Tibial artery (tissue), 4 donors: ENCODE results near the gene CGB2.
"Not testable (repeated sequence)": the region's sequence is repeated elsewhere in the genome, so short reads cannot be mapped to it uniquely, and the experiment has no call there.

Source experiments
- DNase-seq, 2 donors: peaks; one replicate each; pipeline ENCODE4 v3.0.0-alpha.2; 2019
- H3K27ac ChIP-seq, 2 donors: fragments of 200-600 bp; sonication (generic) in 1 of 2; 1 replicate in 1 of 2; 2 replicates in 1 of 2; pipeline ENCODE4 v1.5.1; 2018 to 2019; ENCODE audit warnings: mild to moderate bottlenecking in 1 of 2
- H3K27me3 ChIP-seq, 2 donors: fragments of 200-600 bp; sonication (generic) in 1 of 2; one replicate each; pipeline versions ENCODE4 v1.5.1 to v1.6.0; 2016 to 2019
- H3K36me3 ChIP-seq, 3 donors: fragments of 200-600 bp; sonication (generic) in 2 of 3; one replicate each; pipeline ENCODE4 v1.5.1; 2016 to 2019; ENCODE audit warnings: mild to moderate bottlenecking in 2 of 3
- H3K4me1 ChIP-seq, 4 donors: fragments of 200-600 bp; sonication (generic) in 2 of 4; 1 replicate in 3 of 4; 2 replicates in 1 of 4; pipeline ENCODE4 v1.5.1; 2016 to 2019
- H3K4me3 ChIP-seq, 2 donors: fragments of 200-600 bp; sonication (generic) in 1 of 2; 1 replicate in 1 of 2; 2 replicates in 1 of 2; pipeline ENCODE4 v1.5.1; 2018 to 2019; ENCODE audit warnings: mild to moderate bottlenecking in 2 of 2
- H3K9me3 ChIP-seq, 3 donors: fragments of 200-600 bp; sonication (generic) in 1 of 3; one replicate each; pipeline ENCODE4 v1.5.1; 2016 to 2019
- intact Hi-C: fragments of 100-400 bp; cut with DNase I; formaldehyde crosslinking; loops from one replicate; pipeline ENCODE4 v1.15.0; 2023; ENCODE audit warnings: low total_unique reads
- TF ChIP-seq, protein P1 (sequence below), 2 experiments: fragments of 200-600 bp in 1 of 2; fragments of 450-650 bp in 1 of 2; IDR thresholded peaks; one replicate each; pipeline ENCODE4 v1.5.1; 2017 to 2019; ENCODE audit warnings: antibody characterized with exemption in 2 of 2, mild to moderate bottlenecking in 1 of 2, moderate library complexity in 1 of 2

CGB2 gene

DNA sequence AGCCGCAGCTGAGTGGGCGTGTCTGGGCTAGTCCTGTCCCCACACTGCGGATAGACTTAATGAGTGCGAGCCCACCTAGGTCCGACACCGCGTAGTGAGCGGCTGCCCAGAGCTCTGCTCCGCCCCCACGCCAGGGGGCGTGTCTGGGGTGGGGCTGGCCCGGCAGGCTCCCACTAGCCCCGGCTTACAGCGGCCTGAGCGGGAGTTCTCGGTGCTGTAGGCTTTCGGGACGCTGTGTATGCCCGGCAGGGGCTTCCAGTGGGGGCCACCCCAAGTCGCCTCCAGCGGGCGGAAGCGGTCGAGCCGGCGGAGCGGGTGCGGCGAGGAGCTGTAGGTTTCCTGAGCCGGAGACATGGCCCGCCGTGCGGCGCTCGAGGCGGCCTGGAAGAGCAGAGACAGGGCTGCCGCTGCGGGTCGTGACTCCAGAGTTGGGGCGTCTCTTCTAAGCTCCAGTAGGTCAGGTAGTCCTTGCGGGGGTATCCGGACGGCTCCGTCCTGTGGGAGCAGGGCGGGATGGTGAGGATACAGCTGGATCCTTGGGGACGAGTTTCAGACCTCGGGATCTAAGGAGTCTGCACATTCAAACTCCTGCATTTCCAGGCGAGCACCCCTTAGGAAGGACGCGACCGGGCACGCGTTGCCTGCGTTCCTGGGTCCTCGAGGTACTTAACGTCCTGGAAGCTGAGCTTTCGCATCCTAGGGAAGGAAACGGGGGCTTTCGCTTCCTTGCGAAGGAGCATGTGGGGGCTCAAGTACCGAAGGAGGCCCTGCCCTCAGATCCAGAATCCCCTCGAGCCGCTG, 24.6 kb downstream of the CGB2 start:
- Histone ChIP-seq H3K9me3 (no peaks in the 10 kb centered on the region), H3K27ac (no peak overlapping the region), H3K27me3 (peaks cover 0 to 29% of the 10 kb centered on the region in 2 donors), H3K4me1 (peaks cover 0 to 28% (median 20%) of the 10 kb centered on the region in 4 donors), H3K36me3 (no peaks in the 10 kb centered on the region), H3K4me3 (peak overlapping the region; percentile 48 to 64)
- TF ChIP-seq, protein P1, sequence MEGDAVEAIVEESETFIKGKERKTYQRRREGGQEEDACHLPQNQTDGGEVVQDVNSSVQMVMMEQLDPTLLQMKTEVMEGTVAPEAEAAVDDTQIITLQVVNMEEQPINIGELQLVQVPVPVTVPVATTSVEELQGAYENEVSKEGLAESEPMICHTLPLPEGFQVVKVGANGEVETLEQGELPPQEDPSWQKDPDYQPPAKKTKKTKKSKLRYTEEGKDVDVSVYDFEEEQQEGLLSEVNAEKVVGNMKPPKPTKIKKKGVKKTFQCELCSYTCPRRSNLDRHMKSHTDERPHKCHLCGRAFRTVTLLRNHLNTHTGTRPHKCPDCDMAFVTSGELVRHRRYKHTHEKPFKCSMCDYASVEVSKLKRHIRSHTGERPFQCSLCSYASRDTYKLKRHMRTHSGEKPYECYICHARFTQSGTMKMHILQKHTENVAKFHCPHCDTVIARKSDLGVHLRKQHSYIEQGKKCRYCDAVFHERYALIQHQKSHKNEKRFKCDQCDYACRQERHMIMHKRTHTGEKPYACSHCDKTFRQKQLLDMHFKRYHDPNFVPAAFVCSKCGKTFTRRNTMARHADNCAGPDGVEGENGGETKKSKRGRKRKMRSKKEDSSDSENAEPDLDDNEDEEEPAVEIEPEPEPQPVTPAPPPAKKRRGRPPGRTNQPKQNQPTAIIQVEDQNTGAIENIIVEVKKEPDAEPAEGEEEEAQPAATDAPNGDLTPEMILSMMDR (IDR thresholded peaks at IDR 0.05) = peak in 1 of 2 experiments; percentile 25
- intact Hi-C loops = no loop called here
- peak; percentile 49 to 76 for DNase-seq

DNA sequence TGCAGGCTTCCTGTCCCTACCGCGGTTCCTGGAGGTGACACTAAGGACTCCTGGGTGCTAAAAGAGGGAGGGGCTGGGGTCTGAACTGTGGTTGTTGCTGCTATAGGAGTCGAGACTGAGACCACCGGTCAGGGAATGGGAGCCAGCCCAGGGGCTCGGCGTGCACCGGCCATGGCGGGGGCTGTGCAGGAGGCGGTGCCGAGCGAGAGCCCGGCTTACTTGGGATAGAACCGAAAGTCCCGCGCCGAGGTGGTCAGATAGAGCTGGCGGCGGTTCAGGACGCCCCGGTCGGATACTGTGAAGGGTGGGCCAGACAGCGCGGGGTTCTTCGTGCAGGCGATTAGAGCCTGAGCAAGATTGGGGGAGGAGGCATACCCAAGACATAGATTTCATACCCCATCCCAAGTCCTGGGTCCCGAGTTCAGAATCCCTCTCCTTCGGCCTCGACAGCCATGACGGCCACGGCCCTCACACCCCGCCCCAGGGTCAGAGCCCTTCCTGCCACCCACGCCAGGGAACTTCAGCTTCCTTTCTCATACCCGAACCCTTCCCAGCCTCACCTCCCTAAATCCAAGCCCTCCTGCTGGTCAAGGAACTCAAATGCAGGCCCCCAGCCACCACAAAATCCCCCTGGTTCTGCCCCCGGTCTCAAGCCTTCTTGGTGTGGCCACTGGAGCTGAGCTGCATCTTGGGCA, 25.4 kb downstream of the CGB2 start:
- peaks cover 0 to 37% of the 10 kb centered on the region in 2 donors for H3K27me3 ChIP-seq
- intact Hi-C loops, DNase-seq: not testable (repeated sequence)

DNA sequence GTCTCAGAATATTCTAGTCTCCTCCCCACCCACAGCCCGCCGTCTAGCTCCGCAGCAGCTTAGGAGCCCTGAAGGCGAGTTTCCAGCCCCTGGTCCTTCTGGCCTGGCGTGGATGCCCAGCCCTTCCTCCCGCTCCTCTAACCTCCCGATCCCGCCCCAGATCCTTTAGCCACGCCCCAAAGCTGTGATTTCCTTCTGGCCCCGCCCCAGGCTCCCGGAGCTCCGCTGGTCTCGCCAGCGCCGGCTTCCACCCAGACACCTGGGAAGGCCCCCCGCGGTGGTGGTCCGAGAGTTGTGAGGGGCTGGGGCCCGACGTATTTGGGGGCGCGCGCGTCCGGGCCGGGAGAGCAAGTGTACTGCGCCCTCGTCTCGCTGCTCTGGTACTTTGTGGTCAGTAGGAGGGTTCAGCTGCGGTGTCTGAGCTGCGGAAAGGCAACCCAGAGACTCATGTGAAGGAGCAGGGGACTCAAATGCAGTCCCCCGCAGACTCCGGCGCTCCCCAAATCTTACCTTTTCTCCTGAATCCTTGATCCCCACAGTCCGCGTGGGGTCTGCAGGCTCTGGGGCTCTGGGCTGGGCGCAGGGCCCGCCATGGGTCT, 26.0 kb downstream of the CGB2 start, which contains the start of gene CGB7:
Gene CGB7, minus strand, starts transcription at position 114 of the 599 bp plus-strand sequence. CDS start 2,374 bp downstream, outside the sequence.
- H3K9me3 ChIP-seq = no peaks in the 10 kb centered on the region
- H3K4me3 ChIP-seq = peak within 1 kb of the TSS; percentile 48 to 64
- H3K36me3 ChIP-seq = no peaks in the 10 kb centered on the region
- DNase-seq = peak; percentile 64 to 80
- H3K4me1 ChIP-seq = peaks cover 0 to 28% (median 20%) of the 10 kb centered on the region in 4 donors
- H3K27me3 ChIP-seq = peaks cover 0 to 42% of the 10 kb centered on the region in 2 donors
- H3K27ac ChIP-seq = no peak within 1 kb of the TSS
- TF ChIP-seq, protein P1 (IDR thresholded peaks at IDR 0.05) = no peak
- intact Hi-C loops = no loop called here

More for the DNA sequence above, 25.4 kb downstream of the CGB2 start:
- peaks cover 0 to 28% (median 20%) of the 10 kb centered on the region in 4 donors for H3K4me1 ChIP-seq
- H3K4me3 ChIP-seq = peak overlapping the region; percentile 48 to 64
- not testable (repeated sequence) for H3K27ac ChIP-seq, H3K9me3 ChIP-seq, H3K36me3 ChIP-seq

DNA sequence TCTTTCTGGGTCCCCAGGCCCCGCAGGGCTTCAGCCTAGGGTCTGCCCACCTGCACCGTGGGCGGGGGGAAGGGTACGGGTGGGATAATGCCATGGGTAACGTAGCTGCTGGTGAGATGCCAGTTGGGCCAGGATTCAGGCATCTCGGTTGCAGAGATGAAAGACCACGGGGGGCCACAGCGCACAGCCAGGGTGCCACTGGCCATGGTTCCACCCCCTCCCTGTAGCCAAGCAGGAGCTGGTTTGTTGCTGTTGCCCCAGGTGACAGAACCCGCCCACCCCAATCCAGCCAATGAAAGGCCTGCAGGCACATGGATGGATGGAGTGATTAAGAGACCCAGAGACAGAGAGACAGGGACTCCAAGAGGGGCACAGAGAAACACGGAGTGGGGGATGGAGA, 26.9 kb downstream of the CGB2 start:
- Histone ChIP-seq H3K4me1 (peaks cover 0 to 28% (median 20%) of the 10 kb centered on the region in 4 donors), H3K9me3 (no peaks in the 10 kb centered on the region), H3K4me3 (no peak overlapping the region), H3K27ac (no peak overlapping the region), H3K27me3 (peaks cover 0 to 50% of the 10 kb centered on the region in 2 donors), H3K36me3 (no peaks in the 10 kb centered on the region)
- no peak for DNase-seq
- TF ChIP-seq, protein P1 (IDR thresholded peaks at IDR 0.05) = no peak
- intact Hi-C loops = no loop called here

DNA sequence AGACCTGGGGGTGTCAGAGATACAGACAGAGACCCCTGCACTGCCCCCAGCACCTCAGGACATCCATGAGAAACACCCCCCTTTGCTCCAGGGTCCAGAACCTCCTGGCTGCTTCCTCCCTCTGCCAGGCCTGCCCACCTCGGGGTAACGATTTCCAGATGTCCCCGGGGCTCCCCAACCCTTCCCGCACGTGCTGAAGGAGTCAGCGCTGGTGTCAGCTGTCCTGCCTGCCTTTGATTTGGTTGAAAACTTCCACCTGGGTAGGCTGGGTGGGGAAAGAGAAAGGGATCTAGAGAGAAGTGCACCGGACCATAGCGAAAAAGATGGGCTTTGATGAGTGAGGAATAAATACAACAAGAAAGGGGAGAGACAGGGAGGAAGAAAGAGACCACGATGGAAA, 27.4 kb downstream of the CGB2 start:
- intact Hi-C loops = no loop called here
- peaks cover 0 to 55% of the 10 kb centered on the region in 2 donors for H3K27me3 ChIP-seq
- no peak for DNase-seq
- no peaks in the 10 kb centered on the region for H3K36me3 ChIP-seq
- H3K4me3 ChIP-seq = no peak overlapping the region
- peaks cover 0 to 28% (median 20%) of the 10 kb centered on the region in 4 donors for H3K4me1 ChIP-seq
- H3K9me3 ChIP-seq = no peaks in the 10 kb centered on the region
- TF ChIP-seq, protein P1 (IDR thresholded peaks at IDR 0.05) = no peak
- H3K27ac ChIP-seq = no peak overlapping the region
